HG03342 (cell line): ENCODE data around the gene COX6A2.
"Not testable (repeated sequence)": the region's sequence is repeated elsewhere in the genome, so short reads cannot be mapped to it uniquely, and the experiment has no call there.

Source experiments
- ATAC-seq: cut with Tn5 transposase; IDR thresholded peaks from one replicate; pipeline ENCODE4 v1.9.1; 2021; ENCODE audit warnings: mild to moderate bottlenecking, moderate library complexity; ENCODE audit not compliant: unreplicated experiment

Gene COX6A2

GRCh38 chr16:31439023-31439422, 10.9 kb upstream of the COX6A2 start:
- ATAC-seq, result not testable (repeated sequence)

GRCh38 chr16:31438414-31438813, 10.3 kb upstream of the COX6A2 start:
- ATAC-seq, result no peak

- no peak for ATAC-seq
These were observed 8.3 kb upstream of the COX6A2 start for GRCh38 chr16:31436221-31437045.

GRCh38 chr16:31435341-31436220, 7.4 kb upstream of the COX6A2 start:
- ATAC-seq, result no peak

- no peak for ATAC-seq
These were observed 2.4 kb upstream of the COX6A2 start for GRCh38 chr16:31430380-31431052.

GRCh38 chr16:31429796-31430195, 1.6 kb upstream of the COX6A2 start:
- ATAC-seq, result no peak

- no peak for ATAC-seq
These were observed 1.2 kb upstream of the COX6A2 start for GRCh38 chr16:31429314-31429713.

- ATAC-seq, result no peak
These were observed 583 bp upstream of the COX6A2 start for GRCh38 chr16:31428638-31429247.

- no peak for ATAC-seq
These were observed 500 bp downstream of the COX6A2 start for GRCh38 chr16:31427441-31428278.

GRCh38 chr16:31423801-31424200, 4.4 kb downstream of the COX6A2 start:
- ATAC-seq, result no peak

GRCh38 chr16:31423241-31423640, 4.9 kb downstream of the COX6A2 start:
- ATAC-seq, result no peak

GRCh38 chr16:31421587-31421986, 6.6 kb downstream of the COX6A2 start:
- no peak for ATAC-seq

GRCh38 chr16:31420037-31420436, 8.1 kb downstream of the COX6A2 start:
- no peak for ATAC-seq

GRCh38 chr16:31417916-31418315, 10.2 kb downstream of the COX6A2 start:
- no peak for ATAC-seq

- ATAC-seq, result not testable (repeated sequence)
These were observed 11.1 kb downstream of the COX6A2 start for GRCh38 chr16:31417036-31417435.

GRCh38 chr16:31416371-31416770, 11.8 kb downstream of the COX6A2 start:
- no peak for ATAC-seq

GRCh38 chr16:31414706-31415105, 13.5 kb downstream of the COX6A2 start:
- ATAC-seq, result no peak

GRCh38 chr16:31413943-31414342, 14.2 kb downstream of the COX6A2 start:
- ATAC-seq, result no peak

- no peak for ATAC-seq
These were observed 14.8 kb downstream of the COX6A2 start for GRCh38 chr16:31413381-31413780.

- ATAC-seq, result no peak
These were observed 15.4 kb downstream of the COX6A2 start for GRCh38 chr16:31412750-31413149.
